HCT116 (cell line): Measurements from ENCODE around the gene ADCY2. TPM values are rescaled to one million over a fixed set of nuclear protein-coding genes. Genes with fewer than 3 reads are reported as not detected.

Experiments
- ATAC-seq: fragments of 200-7000 bp; cut with Tn5 transposase; 2 replicates; pipeline ENCODE4 v1.9.1; 2020; ENCODE audit warnings: mild to moderate bottlenecking, moderate library complexity
- BruUV-seq: library from RNA; stranded (reverse); fragments of 400-500 nt; replicated peaks from 2 replicates; lab custom pipeline; 2021; lab: Mats Ljungman, UMichigan
- CTCF ChIA-PET: fragments of 300-600 bp; sonication (Branson Sonifier 250); formaldehyde crosslinking; loops from one replicate; lab custom pipeline; 2021; ENCODE audit warnings: antibody characterized with exemption; lab: Charles Lee
- POLR2A ChIA-PET: fragments of 300-600, 350-600 bp; sonication (Branson Sonifier 250); formaldehyde crosslinking; loops from one replicate; lab custom pipeline; 2021; ENCODE audit warnings: antibody characterized with exemption; lab: Charles Lee
- RAD21 ChIA-PET, 2 experiments: fragments of 300-600 bp; sonication (Branson Sonifier 250); formaldehyde crosslinking; loops; one replicate each; lab custom pipeline; 2023; ENCODE audit warnings: low total read pairs in 2 of 2; ENCODE audit not compliant: uncharacterized antibody in 2 of 2, unreplicated experiment in 2 of 2, low non-redundant PET in 1 of 2; lab: Charles Lee
- DNase-seq: peaks from one replicate; pipeline ENCODE4 v3.0.0-alpha.2; 2010; ENCODE audit warnings: low read depth, low spot score
- H2AFZ ChIP-seq: fragments of 200-600 bp; shearing (Covaris generic), sonication (generic); 2 replicates; pipeline ENCODE4 v1.6.1; 2017; ENCODE audit warnings: low read depth, mixed run types, mixed read lengths, antibody characterized with exemption, low read length; ENCODE audit not compliant: poor library complexity, severe bottlenecking
- H3K27ac ChIP-seq: 2 replicates; pipeline ENCODE4 v1.5.1; 2012; ENCODE audit warnings: low read depth, low read length
- H3K27me3 ChIP-seq: fragments of 200-600 bp; sonication (generic); 2 replicates; pipeline ENCODE4 v1.6.1; 2016; ENCODE audit warnings: mixed run types, low read length, mixed read lengths; ENCODE audit not compliant: insufficient read depth
- H3K36me3 ChIP-seq, 2 experiments: fragments of 200-500 bp in 1 of 2; fragments of 200-600 bp in 1 of 2; sonication (Bioruptor generic) in 1 of 2; sonication (generic) in 1 of 2; 2 replicates each; pipeline versions ENCODE4 v1.5.1 to v1.6.1; 2014 to 2016; ENCODE audit warnings: low read length in 2 of 2, inconsistent platforms in 1 of 2, mixed read lengths in 1 of 2, mixed run types in 1 of 2; ENCODE audit not compliant: insufficient read depth in 2 of 2, control insufficient read depth in 1 of 2
- H3K4me1 ChIP-seq, 2 experiments: fragments of 200-600 bp in 1 of 2; sonication (generic) in 1 of 2; 2 replicates each; pipeline versions ENCODE4 v1.5.1 to v1.6.1; 2012 to 2017; ENCODE audit warnings: low read length in 2 of 2, inconsistent platforms in 1 of 2, mild to moderate bottlenecking in 1 of 2, mixed read lengths in 1 of 2, mixed run types in 1 of 2, moderate library complexity in 1 of 2; ENCODE audit not compliant: insufficient read depth in 2 of 2, control insufficient read depth in 1 of 2
- H3K4me2 ChIP-seq: fragments of 200-600 bp; sonication (generic); 2 replicates; pipeline ENCODE4 v1.6.1; 2017; ENCODE audit warnings: mixed run types, low read length, mixed read lengths
- H3K4me3 ChIP-seq, 2 experiments: fragments of 200-600 bp in 1 of 2; sonication (generic) in 1 of 2; replicated peaks in 1 of 2; 2 replicates each; pipeline ENCODE4 v1.5.1; 2011 to 2016; ENCODE audit warnings: low read length in 2 of 2, control low read depth in 1 of 2, low read depth in 1 of 2, mild to moderate bottlenecking in 1 of 2, mixed read lengths in 1 of 2, mixed run types in 1 of 2
- H3K79me2 ChIP-seq: fragments of 200-600 bp; sonication (generic); 2 replicates; pipeline ENCODE4 v1.6.1; 2017; ENCODE audit warnings: mild to moderate bottlenecking, mixed run types, low read length, moderate library complexity, mixed read lengths; ENCODE audit not compliant: insufficient read depth
- H3K9ac ChIP-seq: fragments of 200-600 bp; sonication (generic); 2 replicates; pipeline ENCODE4 v1.6.1; 2016; ENCODE audit warnings: low read length, mixed read lengths
- H3K9me2 ChIP-seq: fragments of 200-600 bp; sonication (generic), shearing (Covaris generic); 2 replicates; pipeline ENCODE4 v1.6.1; 2017; ENCODE audit warnings: mixed run types, mild to moderate bottlenecking, moderate library complexity; ENCODE audit not compliant: insufficient read depth
- H3K9me3 ChIP-seq, 2 experiments: fragments of 200-500 bp in 1 of 2; fragments of 200-600 bp in 1 of 2; sonication (Bioruptor generic) in 1 of 2; sonication (generic) in 1 of 2; 2 replicates each; pipeline ENCODE4 v1.6.1; 2014 to 2017; ENCODE audit warnings: low read length in 2 of 2, mixed read lengths in 2 of 2, inconsistent platforms in 1 of 2, low read depth in 1 of 2, mild to moderate bottlenecking in 1 of 2, mixed run types in 1 of 2, moderate library complexity in 1 of 2; ENCODE audit not compliant: control insufficient read depth in 1 of 2, insufficient read depth in 1 of 2
- H4K20me1 ChIP-seq: fragments of 200-600 bp; sonication (generic), shearing (Covaris generic); 2 replicates; pipeline ENCODE4 v1.6.1; 2017; ENCODE audit warnings: mixed run types, mild to moderate bottlenecking, moderate library complexity; ENCODE audit not compliant: insufficient read depth
- CTCF ChIP-seq, 3 experiments: fragments of 200-600 bp in 1 of 3; sonication (generic) in 1 of 3; IDR thresholded peaks in 2 of 3; conservative IDR thresholded peaks in 1 of 3; 2 replicates each; pipeline ENCODE4 v1.5.1; 2012 to 2017; ENCODE audit warnings: low read depth in 2 of 3, low read length in 2 of 3, antibody characterized with exemption in 1 of 3, borderline replicate concordance in 1 of 3, control low read depth in 1 of 3, mild to moderate bottlenecking in 1 of 3, mixed read lengths in 1 of 3, mixed run types in 1 of 3, moderate library complexity in 1 of 3; ENCODE audit not compliant: insufficient read depth in 1 of 3
- ELF1 ChIP-seq: IDR thresholded peaks from 2 replicates; pipeline ENCODE4 v1.6.1; 2012; ENCODE audit warnings: low read depth, borderline replicate concordance
- EZH2phosphoT487 ChIP-seq: fragments of 200-600 bp; IDR thresholded peaks from 2 replicates; pipeline ENCODE4 v1.6.1; 2018; ENCODE audit warnings: antibody characterized with exemption, borderline replicate concordance
- FOSL1 ChIP-seq: IDR thresholded peaks from 2 replicates; pipeline ENCODE4 v1.6.1; 2012; ENCODE audit warnings: low read depth
- JUND ChIP-seq: IDR thresholded peaks from 2 replicates; pipeline ENCODE4 v1.6.1; 2012
- SP1 ChIP-seq: IDR thresholded peaks from 2 replicates; pipeline ENCODE4 v1.6.1; 2012; ENCODE audit warnings: low read depth
- TCF7L2 ChIP-seq: IDR thresholded peaks from 2 replicates; pipeline ENCODE4 v1.7.0; 2011; ENCODE audit warnings: borderline replicate concordance, inconsistent platforms; ENCODE audit not compliant: insufficient read depth, insufficient read length; ENCODE audit errors: extremely low read depth
- ZFX ChIP-seq: fragments of 450-650 bp; IDR thresholded peaks from 2 replicates; pipeline ENCODE4 v1.6.1; 2017
- ZNF274 ChIP-seq: fragments of 200-500 bp; sonication (Bioruptor generic); IDR thresholded peaks from 2 replicates; pipeline ENCODE4 v1.6.1; 2014; ENCODE audit warnings: mild to moderate bottlenecking, low read depth, low read length, inconsistent platforms
- intact Hi-C: fragments of 100-400 bp; cut with micrococcal nuclease; formaldehyde crosslinking; loops from 2 replicates; pipeline ENCODE4 v1.10.0; 2022
- total RNA-seq: library from RNA; stranded (reverse); gene quantifications from one replicate; pipeline ENCODE4 v1.2.1, GENCODE V29; 2021; ENCODE audit not compliant: unreplicated experiment
- TF ChIP-seq, protein P1 (sequence below): IDR thresholded peaks from 2 replicates; pipeline ENCODE4 v1.6.1; 2012

The ADCY2 gene
- total RNA-seq, 1 experiment from 2014 or later = 0.15 TPM

DNA sequence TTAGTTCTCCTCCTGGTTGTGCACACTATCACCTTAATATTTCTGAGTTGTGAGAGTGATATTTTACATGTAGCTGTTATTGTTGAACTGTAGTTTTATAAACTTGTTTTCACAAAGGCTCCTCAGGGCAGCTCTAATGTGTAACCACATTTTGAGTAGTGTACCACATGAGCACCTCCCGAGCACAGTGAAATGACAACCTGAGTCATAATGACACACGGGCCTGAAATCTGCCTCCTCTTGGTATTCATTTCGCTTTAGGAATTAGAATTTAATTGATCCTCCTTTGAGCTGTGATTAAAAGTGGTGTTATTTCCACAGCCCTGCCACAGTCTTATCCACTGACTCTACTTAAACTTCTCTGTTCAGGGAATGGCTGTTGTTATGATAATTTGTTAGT lies 480.9 kb downstream of the ADCY2 start:
- peaks cover 28% of the 10 kb centered on the region; the same call in 1 of the 2 replicates for H4K20me1 ChIP-seq
- H3K4me1 ChIP-seq = no peaks in the 10 kb centered on the region
- H3K36me3 ChIP-seq = peaks cover 31 to 85% of the 10 kb centered on the region in 2 experiments
- TF ChIP-seq SP1 (no peak), ELF1 (no peak), TCF7L2 (no peak), EZH2phosphoT487 (no peak), FOSL1 (no peak), JUND (no peak), CTCF (IDR thresholded peaks at IDR 0.05 in 2 of 3, conservative IDR thresholded peaks at IDR 0.05 in 1 of 3; ENCODE audit: borderline replicate concordance in 1 of 3, insufficient read depth in 1 of 3, low read depth in 2 of 3, low read length in 2 of 3) (no peak), ZNF274 (no peak), ZFX (no peak)
- TF ChIP-seq, protein P1, sequence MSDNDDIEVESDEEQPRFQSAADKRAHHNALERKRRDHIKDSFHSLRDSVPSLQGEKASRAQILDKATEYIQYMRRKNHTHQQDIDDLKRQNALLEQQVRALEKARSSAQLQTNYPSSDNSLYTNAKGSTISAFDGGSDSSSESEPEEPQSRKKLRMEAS = no peak
- TF ChIP-seq, all 23 proteins: peak for 0
- Histone ChIP-seq H3K27ac (no peak overlapping the region), H3K79me2 (peaks cover 100% of the 10 kb centered on the region), H3K9ac (no peak overlapping the region), H3K9me2 (no peaks in the 10 kb centered on the region), H3K27me3 (no peaks in the 10 kb centered on the region), H3K4me3 (no peak overlapping the region), H2AFZ (no peak overlapping the region), H3K4me2 (no peak overlapping the region), H3K9me3 (no peaks in the 10 kb centered on the region)
- DNase-seq (no peak), ATAC-seq (no peak)
- BruUV-seq = no TSS peak
- ChIA-PET CTCF (interaction anchor here (2.3 kb wide), 1 partner anchor 10 kb away, joined by 7 read pairs; no protein-coding TSS in a partner anchor), POLR2A (no interaction called here), RAD21 (no interaction called here)
- intact Hi-C loops = no loop called here
